RCC 7860 (cell line): ENCODE data around the gene TIMP2.

Experiments used
- DNase-seq: peaks from one replicate; pipeline ENCODE4 v3.0.0-alpha.2; 2015; ENCODE audit warnings: low spot score
- FAIRE-seq: peaks from 2 replicates; lab custom pipeline; 2012; peaks lifted over from hg19 to GRCh38; lab: Jason Lieb, UNC

Gene TIMP2

DNA sequence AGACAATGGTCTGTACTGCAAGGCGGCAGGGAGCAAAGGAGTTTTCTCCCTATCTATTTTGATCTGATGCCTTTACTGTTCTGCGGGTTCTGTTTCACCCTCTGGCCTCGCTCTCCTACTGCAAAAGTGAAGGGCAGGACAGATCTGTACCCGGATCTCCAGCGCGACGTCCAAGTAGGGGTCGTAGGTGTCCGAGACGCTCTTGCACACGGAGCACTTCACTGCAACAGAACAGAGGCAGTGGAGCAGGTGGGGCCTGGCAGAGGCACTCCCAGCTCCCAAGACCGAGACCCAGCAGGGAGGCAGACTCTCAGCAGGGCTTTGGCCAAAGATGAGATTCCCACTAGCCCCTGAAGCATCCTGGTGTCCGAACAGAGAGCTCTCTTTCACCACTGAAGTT lies 104.3 kb downstream of the TIMP2 start:
- no peak for FAIRE-seq
- no peak for DNase-seq

DNA sequence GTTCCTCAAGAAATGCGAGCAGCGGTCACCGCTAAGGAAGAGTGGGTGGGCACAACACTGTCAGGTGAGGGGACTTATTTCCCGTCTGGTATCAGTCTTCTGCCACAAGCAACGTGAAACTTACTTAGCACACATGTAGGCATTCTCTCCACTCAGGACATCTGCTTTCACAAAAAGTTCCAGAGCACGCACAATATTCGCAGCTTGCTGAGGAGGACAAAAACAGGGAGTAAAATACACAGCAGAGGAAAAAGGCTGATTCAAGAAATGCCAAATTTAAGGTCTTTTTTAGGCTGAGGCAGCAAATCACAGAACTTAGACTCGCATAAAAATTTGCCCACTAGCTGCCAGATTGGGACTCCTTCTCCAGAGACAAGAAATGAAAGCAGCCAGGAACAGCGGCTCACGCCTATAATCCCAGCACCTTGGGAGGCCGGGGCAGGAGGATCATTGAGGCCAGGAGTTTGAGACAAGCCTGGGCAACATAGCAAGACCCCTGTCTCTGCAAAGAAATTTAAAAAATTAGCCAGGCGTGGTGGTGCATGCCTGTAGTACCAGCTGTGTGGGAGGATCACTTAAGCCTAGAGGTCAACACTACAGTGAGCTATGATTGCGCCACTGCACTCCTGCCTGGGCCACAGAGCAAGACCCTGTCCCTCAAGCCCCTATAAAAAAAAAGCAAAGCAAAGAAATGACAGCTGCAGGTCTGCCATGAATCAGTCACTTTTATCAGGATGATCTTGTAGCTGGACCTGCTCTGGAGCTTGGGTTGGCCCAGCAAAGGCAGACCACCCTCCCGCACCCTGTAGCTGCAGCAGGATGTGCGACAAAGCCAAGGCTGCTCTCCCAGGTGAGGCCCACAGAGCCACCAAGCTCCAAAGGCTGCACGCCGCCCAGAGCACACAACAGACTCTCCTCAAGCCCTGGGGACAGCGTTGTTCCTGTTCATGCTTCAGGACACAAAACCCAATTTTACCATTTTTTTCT lies 105.1 kb downstream of the TIMP2 start:
- no peak for FAIRE-seq

DNA sequence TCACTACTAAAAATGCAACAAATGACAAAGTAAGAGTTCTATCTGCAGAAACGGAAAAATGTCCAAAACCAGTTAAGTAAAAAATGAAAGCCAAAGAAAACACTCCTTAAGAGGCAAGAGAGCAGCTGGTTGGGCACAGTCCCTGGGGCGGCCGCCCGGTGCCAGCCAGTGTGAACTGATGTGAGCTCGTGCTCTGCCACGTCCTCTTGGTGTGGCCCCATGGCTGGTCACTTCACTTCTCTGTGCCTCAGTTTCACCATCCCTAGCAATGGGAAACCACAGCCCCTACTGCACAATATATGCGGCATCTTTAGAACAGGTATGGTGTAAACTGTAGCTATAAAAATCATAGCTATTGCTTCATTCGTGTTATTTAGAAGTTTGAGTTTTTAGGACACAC lies 105.8 kb downstream of the TIMP2 start:
- FAIRE-seq = no peak
- no peak for DNase-seq

More for the DNA sequence above, 105.1 kb downstream of the TIMP2 start:
- DNase-seq = no peak

DNA sequence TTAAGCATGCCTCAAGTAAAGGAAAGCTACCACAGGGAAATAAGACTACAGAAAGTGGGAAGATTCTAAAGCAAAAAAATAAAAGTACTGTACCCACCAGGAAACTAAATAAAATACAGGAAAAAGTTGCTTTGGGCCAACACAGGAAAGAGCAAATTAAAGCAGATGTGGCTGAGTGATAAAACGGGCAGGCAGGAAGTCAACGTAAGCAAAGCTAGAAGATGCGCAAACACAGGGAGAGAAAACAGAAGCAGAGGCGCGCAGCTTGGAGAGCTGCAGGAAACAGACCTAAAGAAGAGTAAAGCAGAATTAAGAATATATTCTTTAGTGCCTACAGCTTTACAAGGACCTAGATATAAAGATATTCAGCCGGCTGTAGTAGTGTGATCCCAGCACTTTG lies 106.3 kb downstream of the TIMP2 start:
- DNase-seq = no peak
- no peak for FAIRE-seq

DNA sequence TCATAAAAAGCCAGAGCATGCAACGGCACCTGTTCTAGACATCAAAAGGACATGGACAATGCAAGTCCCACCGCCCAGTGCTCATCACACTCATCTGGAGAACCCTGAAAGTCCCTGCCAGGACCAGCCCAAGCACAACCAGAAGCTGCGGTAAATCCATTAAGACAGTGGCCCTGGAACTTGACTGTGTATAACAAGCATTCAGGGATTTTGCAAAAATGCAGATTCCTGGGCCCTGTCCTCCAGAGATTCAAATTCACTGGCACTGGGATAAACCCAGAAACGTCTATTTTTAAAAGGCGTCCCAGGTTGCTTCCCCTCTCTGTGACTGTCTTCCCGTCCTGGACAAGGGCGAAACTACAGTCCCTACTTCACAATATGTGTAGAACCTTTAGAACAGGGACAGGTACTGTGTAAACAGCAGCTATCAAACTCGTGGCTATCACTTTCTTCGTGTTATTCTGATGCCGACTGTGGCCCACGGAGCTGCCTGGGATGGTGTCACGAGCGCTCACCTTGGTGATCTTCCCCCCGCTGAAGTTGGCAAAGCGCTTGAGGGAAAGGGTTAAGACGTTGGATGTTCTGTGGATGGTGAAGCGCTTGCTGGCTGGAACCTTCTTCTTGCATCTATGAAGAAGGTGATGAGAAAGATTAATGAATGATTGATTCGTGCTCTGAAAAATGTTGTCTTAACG lies 106.9 kb downstream of the TIMP2 start:
- no peak for DNase-seq
- FAIRE-seq = no peak

DNA sequence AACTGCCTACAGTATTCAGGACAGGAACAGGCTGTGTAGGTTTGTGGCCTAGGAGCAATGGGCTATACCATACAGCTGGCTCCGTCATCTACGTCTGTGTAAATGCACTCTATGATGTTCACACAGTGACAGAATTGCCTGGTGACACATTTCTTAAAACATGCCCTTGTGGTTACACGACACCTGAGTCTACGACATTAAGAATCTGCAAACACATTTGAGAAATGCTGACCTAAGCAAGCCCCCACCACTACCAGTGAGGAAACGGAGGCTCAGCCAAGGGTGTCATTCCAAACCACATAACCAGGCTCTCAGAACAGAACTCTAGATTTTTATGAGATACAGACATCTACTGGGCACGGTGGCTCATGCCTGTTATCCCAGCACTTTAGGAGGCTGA lies 108.1 kb downstream of the TIMP2 start:
- no peak for FAIRE-seq
- peak; percentile 23 for DNase-seq

DNA sequence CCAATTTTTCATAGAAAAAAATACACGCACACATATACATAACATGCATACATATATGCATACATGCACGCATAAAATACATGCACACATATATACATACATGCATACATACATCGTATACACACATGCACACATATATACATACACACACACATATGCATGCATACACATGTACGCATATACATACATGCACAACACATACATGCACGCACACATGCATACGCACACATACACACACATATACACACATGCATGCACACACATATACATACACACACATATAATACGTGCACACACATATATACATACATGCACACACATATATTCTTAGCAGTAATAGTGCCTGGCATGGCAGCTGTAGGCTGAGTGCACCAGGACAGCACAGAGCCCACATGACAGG lies 109.5 kb downstream of the TIMP2 start:
- DNase-seq = no peak
- no peak for FAIRE-seq

DNA sequence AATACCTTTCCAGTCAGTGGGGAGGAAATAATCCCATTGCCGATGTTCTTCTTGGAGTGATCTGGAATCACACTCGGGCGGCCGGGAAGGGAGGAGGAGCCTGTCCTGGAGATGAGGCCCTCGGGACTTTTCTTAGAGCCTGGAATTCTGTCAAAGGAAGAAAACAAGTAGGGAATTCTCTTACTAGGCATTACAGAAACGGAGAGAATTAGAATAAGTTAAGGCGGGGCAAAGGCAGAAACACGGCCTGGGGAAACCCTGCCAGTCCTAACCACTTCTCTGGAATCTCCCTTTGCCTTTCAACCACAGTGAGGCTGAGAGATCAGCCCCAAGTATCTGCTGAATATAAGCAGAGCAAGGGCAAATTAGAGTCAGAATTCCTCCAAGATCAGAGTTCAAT lies 112.3 kb downstream of the TIMP2 start:
- FAIRE-seq (no peak), DNase-seq (no peak)

DNA sequence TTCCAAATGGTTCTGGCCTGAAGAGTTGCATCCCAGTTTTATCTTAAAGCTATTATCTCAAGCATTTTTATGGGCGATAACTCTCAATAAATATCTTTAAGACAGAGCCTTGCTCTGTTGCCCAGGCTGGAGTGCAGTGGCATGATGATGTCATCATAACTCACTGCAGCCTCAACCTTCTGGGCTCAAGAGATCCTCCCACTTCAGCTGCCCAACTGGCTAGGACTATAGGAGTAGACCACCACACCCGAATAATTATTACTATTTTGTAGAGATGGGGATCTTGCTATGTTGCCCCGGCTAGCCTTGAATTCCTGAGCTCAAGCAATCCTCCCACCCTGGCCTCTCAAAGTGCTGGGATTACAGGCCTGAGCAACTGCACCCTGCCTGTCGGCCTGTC lies 117.0 kb downstream of the TIMP2 start:
- DNase-seq = no peak
- no peak for FAIRE-seq

DNA sequence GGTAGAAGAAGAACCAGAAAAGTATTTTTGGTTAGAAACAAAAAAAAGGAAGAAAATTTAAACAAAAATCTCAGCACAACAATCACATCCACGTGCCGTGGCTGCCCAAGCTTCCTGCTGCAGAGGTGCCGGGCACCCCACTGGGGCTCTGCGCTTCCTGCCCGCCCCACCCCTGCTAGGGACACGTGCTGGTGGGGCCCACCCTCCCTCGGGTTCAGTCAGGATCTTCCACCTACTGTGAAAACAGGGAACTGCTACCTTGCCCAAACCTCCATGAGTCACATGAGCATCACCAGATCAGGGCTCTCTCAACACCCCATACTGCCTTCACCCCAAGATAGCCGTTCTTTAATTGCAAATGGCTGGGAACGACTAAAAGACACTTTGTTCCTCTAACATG lies 118.7 kb downstream of the TIMP2 start:
- FAIRE-seq (no peak), DNase-seq (no peak)

DNA sequence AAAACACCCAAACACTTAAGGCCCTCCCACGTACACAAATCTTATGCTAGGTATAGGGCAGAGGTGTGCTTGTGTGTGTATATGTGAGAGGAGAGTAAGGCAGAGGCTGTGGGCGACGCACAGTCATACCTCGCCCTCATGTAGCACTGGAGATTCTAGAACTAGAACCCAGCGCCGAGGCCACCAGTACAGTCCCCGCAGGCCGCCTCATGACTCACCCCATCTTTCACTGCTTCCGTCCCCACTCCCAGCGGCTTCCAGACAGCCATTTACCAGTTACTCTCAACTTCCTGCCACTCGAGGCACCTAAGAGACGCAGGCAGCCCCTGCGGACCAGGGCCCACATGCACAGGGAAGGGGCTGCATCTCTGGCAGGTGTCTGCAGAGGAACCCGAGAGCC lies 119.9 kb downstream of the TIMP2 start:
- FAIRE-seq (no peak), DNase-seq (no peak)

DNA sequence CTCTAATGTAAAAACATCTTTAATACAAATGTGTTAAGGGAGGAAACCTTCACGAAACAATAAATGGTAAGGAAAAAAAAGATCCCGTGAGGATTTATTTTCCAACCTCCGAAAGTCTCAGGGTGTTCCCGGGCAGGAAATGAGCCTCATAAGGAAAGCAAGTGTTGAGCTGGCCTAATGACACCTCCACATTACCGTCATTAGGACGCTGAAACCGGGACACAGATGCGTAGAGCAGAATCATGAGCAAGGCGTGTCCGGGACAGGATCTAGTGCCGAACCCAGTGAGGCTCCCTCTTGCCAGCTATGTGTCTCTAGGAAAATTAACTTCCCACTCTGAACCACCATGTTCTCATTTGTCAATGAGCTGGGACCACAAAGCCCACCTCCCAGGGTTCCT lies 120.4 kb downstream of the TIMP2 start:
- DNase-seq (no peak), FAIRE-seq (no peak)

DNA sequence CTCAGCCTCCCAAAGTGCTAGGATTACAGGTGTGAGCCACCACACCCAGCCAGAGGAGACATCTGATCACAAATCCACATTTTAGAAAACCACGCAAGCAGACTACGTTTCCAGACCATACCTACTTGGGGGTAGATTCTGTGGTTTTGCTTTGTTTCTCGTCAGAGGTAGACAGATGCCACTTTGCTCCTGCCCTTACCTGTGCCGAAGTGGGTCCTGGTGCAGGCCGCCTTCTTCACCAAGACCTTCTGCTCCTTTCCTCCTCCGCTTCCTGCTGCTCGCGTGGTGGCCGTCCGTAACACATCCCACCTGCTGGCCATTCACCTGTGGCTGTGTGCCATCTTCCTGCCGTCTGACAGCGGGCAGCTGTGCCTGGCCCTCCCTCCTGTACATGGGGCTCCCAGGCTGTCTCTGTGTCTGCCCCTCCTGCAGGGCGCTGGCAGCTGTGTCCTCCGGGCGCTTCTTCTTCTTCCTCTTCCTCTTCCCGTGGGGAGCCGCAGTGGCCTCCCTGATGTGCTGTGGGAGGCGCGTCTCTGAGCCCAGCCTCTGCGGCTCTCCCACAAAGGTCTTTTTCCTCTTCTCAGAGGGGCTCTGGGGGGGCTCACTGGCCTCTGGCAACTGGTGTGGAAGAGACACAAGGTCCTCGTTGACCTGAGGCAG lies 121.9 kb downstream of the TIMP2 start:
- no peak for FAIRE-seq
- no peak for DNase-seq
